ENCODE results near the gene CARD10. TPM values are rescaled to one million over a fixed set of nuclear protein-coding genes. Genes with fewer than 3 reads are reported as not detected.

The CARD10 gene
- total RNA-seq, 4 donors from 2014 or later = 6.5 to 17.3 (median 11.0) TPM

DNA sequence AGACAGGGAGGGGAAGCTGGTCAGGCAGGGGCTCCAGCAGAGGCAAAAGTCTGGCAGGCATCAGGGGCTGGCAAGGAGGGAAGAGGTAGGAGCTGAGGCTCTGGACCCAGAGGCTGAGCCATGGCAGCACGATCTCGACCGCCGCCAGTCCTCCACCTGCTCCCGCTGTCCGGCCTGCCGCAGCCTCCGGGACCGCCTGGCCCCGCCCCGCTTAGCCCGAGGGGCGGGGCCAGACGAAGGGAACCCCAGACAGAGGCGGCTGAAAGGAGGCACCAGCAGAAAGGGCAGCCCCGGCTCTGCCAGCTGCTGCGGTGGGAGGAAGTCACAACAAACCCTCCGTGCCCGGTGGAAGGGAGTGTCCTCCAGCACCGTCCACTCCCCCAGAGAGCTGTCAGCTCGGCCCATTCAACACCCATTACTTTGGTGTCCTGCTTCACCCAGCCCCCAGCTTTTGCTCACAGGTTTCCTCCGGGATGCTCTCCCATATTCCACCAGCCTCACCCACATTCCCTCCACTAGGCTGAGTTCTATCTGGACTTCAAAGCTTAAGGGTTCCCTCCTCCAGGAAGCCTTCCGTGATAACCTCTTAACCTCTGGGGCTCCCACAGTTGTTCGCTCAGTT lies 32.9 kb downstream of the CARD10 start, which contains the start of gene MFNG:
TSS of gene MFNG (minus strand) at position 161 of the 622 bp plus-strand sequence. CDS start 207 bp downstream, outside the sequence.
- intact Hi-C loops (cut with DNase I) = no loop called here
- H3K4me1 ChIP-seq = peaks cover 9 to 26% of the 10 kb centered on the region in 2 donors
- H3K27me3 ChIP-seq = no peaks in the 10 kb centered on the region
- no peaks in the 10 kb centered on the region for H3K36me3 ChIP-seq
- no peaks in the 10 kb centered on the region for H3K9me3 ChIP-seq
- peak within 1 kb of the TSS in 1 of 3 donors; percentile 18 for H3K4me3 ChIP-seq (replicated peaks in 1 of 3)
- peak; percentile 45 to 50 for DNase-seq
- TF ChIP-seq, protein P1, sequence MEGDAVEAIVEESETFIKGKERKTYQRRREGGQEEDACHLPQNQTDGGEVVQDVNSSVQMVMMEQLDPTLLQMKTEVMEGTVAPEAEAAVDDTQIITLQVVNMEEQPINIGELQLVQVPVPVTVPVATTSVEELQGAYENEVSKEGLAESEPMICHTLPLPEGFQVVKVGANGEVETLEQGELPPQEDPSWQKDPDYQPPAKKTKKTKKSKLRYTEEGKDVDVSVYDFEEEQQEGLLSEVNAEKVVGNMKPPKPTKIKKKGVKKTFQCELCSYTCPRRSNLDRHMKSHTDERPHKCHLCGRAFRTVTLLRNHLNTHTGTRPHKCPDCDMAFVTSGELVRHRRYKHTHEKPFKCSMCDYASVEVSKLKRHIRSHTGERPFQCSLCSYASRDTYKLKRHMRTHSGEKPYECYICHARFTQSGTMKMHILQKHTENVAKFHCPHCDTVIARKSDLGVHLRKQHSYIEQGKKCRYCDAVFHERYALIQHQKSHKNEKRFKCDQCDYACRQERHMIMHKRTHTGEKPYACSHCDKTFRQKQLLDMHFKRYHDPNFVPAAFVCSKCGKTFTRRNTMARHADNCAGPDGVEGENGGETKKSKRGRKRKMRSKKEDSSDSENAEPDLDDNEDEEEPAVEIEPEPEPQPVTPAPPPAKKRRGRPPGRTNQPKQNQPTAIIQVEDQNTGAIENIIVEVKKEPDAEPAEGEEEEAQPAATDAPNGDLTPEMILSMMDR (IDR thresholded peaks at IDR 0.05) = no peak
- TF ChIP-seq POLR2A (IDR thresholded peaks at IDR 0.05) = peak in 1 of 2 donors; percentile 26
- 9 to 13% methylated on average over 8 to 24 of the region's 24 CpGs for WGBS, 2 donors
- peak within 1 kb of the TSS; percentile 44 to 73 (median 67) for H3K27ac ChIP-seq

DNA sequence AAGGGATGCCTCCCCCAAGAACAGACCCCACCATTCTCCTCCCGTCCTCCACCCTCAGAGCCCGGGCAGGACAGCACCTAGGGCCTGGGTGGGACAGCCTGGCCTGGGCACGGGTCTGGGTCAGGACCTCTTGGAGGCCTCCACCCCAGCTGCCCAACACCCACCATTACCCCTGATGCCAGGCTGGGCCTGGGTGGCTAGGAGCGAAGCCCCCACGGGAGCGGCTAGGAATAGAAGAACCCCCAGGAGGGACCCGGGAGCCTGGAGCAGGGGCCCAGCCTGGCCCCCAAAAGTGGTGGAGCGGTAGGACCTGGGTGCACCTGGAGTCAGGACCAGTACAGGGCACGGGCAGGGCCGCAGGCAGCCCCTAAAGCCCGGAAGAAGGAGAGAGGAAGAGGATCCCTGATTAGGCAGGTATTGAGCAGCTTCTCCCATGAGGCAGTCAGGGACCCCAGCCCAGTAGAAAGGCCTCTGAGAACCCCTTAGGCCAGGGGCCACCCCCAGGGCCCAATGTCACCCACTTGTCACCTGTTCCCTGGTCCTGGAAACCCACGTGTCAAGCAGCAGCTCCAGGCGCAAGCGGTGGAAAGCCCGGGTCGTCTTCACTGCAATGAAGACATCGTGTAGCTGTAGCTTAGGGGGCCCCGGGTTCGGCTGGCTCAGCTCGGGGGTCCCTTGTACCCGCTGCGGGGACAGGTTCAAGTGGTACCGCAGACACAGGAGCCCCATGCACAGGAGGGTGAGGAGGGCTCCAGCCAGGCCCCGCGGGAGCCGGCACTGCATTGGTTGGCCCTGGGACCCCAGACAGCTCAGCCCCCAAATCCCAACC lies 33.6 kb downstream of the CARD10 start:
- Histone ChIP-seq H3K27ac (peak overlapping the region; percentile 44 to 73 (median 67)), H3K9me3 (no peaks in the 10 kb centered on the region), H3K4me1 (peaks cover 9 to 26% of the 10 kb centered on the region in 2 donors), H3K27me3 (no peaks in the 10 kb centered on the region), H3K36me3 (no peaks in the 10 kb centered on the region), H3K4me3 (replicated peaks in 1 of 3) (peak overlapping the region in 1 of 3 donors; percentile 18)
- intact Hi-C loops (cut with DNase I) = no loop called here
- 44 to 68% methylated on average over 4 to 12 of the region's 26 CpGs for WGBS, 2 donors
- TF ChIP-seq, protein P1 (IDR thresholded peaks at IDR 0.05) = no peak
- TF ChIP-seq POLR2A (IDR thresholded peaks at IDR 0.05) = no peak
- DNase-seq = no peak

DNA sequence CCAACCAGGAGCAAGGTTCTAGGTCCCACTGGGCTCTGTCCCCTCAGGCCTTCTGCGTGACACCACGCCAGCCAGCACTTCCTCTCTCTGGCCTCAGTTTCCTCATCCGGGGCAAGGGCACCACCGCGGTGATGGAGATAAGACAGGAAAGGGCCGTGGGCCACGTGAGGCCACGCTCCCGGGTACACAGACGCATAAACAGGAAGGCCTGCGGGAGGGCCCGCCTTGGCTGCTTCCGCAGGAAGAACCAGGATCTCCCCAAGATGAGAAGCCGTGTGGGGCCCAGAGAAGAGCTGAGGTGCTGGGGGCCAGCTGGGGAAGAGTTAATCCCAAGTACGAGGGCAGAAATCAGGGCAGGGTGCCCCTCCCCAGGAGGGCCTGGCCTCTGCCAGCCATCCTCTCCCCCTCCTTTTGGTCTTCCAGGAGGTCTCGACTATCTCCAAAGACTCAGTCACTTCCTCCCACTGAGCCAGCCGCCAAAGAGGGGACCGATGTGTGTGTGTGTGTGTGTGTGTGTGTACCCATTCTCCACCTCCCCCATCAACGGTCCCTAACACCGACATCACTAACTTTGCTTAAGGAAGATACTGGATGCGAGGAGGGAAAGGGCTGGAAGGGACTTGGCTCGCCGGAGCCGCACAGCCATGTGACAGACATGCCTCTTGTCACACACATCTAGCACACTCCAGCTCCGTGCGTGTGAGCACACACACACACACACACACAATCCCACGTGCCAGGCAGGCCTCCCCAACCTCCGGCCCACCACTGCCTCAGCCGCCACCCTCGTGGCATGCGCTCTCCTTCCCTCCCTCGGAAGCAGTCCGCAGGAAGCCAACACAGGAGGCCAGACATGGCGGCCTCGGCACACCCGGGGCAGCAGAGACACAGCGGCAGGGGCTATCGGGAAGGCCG lies 34.5 kb downstream of the CARD10 start:
- TF ChIP-seq, protein P1 (IDR thresholded peaks at IDR 0.05) = no peak
- TF ChIP-seq POLR2A (IDR thresholded peaks at IDR 0.05) = no peak
- no peaks in the 10 kb centered on the region for H3K27me3 ChIP-seq
- DNase-seq = peak; percentile 50 to 58
- no peaks in the 10 kb centered on the region for H3K9me3 ChIP-seq
- 80 to 81% methylated on average over 33 to 38 of the region's 39 CpGs for WGBS, 2 donors
- H3K4me1 ChIP-seq = peaks cover 9 to 26% of the 10 kb centered on the region in 2 donors
- no peaks in the 10 kb centered on the region for H3K36me3 ChIP-seq
- H3K4me3 ChIP-seq (replicated peaks in 1 of 3) = peak overlapping the region in 1 of 3 donors; percentile 18
- intact Hi-C loops (cut with DNase I) = no loop called here
- H3K27ac ChIP-seq = peak overlapping the region; percentile 39 to 73 (median 67)

DNA sequence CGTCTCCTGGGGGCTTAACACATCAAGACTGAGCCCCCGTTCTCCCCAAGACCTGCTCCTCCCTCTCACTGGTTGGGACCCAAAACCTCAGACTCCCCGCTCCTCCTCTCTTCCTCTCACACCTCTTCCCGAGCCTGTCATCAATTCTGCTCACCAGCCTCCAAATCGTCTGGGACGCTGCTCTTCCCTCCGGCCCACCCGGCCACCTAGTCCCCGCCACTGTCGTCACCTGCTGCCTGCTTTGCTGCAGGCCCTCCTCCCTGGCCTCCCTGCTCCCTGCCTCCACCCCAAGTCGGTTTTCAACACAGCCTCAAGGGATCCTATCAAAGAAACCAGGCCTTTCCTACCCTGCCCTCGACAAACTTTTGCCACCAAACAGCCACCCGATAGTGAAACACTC lies 36.2 kb downstream of the CARD10 start:
- peak overlapping the region in 1 of 3 donors; percentile 65 for H3K27ac ChIP-seq
- no peak for DNase-seq
- H3K36me3 ChIP-seq = no peaks in the 10 kb centered on the region
- intact Hi-C loops (cut with DNase I) = no loop called here
- H3K9me3 ChIP-seq = no peaks in the 10 kb centered on the region
- H3K27me3 ChIP-seq = no peaks in the 10 kb centered on the region
- WGBS, 2 donors = 74 to 79% methylated on average over 13 of the region's 13 CpGs
- H3K4me3 ChIP-seq (replicated peaks in 1 of 3) = no peak overlapping the region
- TF ChIP-seq, protein P1 (IDR thresholded peaks at IDR 0.05) = no peak
- no peak for TF ChIP-seq POLR2A (IDR thresholded peaks at IDR 0.05)
- peaks cover 9 to 26% of the 10 kb centered on the region in 2 donors for H3K4me1 ChIP-seq
